Progenitor cell of endocrine pancreas (in vitro differentiated cells): ENCODE measurements around the gene PAX2. TPM values are rescaled to one million over a fixed set of nuclear protein-coding genes. Genes with fewer than 3 reads are reported as not detected.

ENCODE experiments used
- DNase-seq: peaks from one replicate; pipeline ENCODE4 v3.0.0; 2021; ENCODE audit warnings: low spot score; ENCODE audit not compliant: unreplicated experiment
- H3K27ac Mint-ChIP-seq: 2 replicates; pipeline ENCODE4 v1.8.0; 2021; ENCODE audit warnings: mild to moderate bottlenecking, moderate library complexity, mixed read lengths
- H3K27me3 Mint-ChIP-seq: 2 replicates; pipeline ENCODE4 v1.8.0; 2021; ENCODE audit warnings: mixed read lengths
- H3K36me3 Mint-ChIP-seq: 2 replicates; pipeline ENCODE4 v1.8.0; 2022; ENCODE audit warnings: mixed read lengths; ENCODE audit not compliant: insufficient read depth
- H3K4me1 Mint-ChIP-seq: 2 replicates; pipeline ENCODE4 v1.8.0; 2021; ENCODE audit warnings: low read depth, mixed read lengths
- H3K4me3 Mint-ChIP-seq: 2 replicates; pipeline ENCODE4 v1.8.0; 2021; ENCODE audit warnings: low read depth, mild to moderate bottlenecking, moderate library complexity, mixed read lengths
- H3K9me3 Mint-ChIP-seq: 2 replicates; pipeline ENCODE4 v1.8.0; 2021; ENCODE audit warnings: low read depth, mixed read lengths
- total RNA-seq: library from RNA; stranded (reverse); gene quantifications from 2 replicates; pipeline ENCODE4 v1.2.1, GENCODE V29; 2021
- TF ChIP-seq, protein P1 (sequence below): fragments of 200-600 bp; sonication (generic); IDR thresholded peaks from one replicate; pipeline ENCODE4 v1.5.0; 2021; ENCODE audit warnings: antibody characterized with exemption, mild to moderate bottlenecking; ENCODE audit not compliant: unreplicated experiment

The PAX2 gene
- total RNA-seq, 1 donor from 2014 or later, result not detected

DNA sequence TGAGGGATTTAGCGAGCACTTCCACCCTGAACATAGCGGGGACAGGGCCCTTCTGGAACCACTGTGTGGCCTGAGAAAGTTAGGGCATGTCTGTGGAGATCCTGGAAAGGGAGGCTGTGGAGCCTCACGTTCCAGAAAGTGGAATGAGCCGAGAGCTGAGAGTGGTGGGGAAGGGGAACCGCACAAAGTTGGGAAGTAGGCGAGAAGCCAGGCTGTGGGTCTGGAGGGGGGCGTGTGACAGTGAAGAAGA is 10.4 kb upstream of the PAX2 start:
- peaks cover 32% of the 10 kb centered on the region for H3K4me1 Mint-ChIP-seq
- no peak overlapping the region for H3K4me3 Mint-ChIP-seq
- TF ChIP-seq, protein P1, sequence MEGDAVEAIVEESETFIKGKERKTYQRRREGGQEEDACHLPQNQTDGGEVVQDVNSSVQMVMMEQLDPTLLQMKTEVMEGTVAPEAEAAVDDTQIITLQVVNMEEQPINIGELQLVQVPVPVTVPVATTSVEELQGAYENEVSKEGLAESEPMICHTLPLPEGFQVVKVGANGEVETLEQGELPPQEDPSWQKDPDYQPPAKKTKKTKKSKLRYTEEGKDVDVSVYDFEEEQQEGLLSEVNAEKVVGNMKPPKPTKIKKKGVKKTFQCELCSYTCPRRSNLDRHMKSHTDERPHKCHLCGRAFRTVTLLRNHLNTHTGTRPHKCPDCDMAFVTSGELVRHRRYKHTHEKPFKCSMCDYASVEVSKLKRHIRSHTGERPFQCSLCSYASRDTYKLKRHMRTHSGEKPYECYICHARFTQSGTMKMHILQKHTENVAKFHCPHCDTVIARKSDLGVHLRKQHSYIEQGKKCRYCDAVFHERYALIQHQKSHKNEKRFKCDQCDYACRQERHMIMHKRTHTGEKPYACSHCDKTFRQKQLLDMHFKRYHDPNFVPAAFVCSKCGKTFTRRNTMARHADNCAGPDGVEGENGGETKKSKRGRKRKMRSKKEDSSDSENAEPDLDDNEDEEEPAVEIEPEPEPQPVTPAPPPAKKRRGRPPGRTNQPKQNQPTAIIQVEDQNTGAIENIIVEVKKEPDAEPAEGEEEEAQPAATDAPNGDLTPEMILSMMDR, result no peak
- no peak for DNase-seq
- peaks cover 97% of the 10 kb centered on the region for H3K27me3 Mint-ChIP-seq
- no peak overlapping the region for H3K27ac Mint-ChIP-seq
- no peaks in the 10 kb centered on the region for H3K36me3 Mint-ChIP-seq
- no peaks in the 10 kb centered on the region for H3K9me3 Mint-ChIP-seq

DNA sequence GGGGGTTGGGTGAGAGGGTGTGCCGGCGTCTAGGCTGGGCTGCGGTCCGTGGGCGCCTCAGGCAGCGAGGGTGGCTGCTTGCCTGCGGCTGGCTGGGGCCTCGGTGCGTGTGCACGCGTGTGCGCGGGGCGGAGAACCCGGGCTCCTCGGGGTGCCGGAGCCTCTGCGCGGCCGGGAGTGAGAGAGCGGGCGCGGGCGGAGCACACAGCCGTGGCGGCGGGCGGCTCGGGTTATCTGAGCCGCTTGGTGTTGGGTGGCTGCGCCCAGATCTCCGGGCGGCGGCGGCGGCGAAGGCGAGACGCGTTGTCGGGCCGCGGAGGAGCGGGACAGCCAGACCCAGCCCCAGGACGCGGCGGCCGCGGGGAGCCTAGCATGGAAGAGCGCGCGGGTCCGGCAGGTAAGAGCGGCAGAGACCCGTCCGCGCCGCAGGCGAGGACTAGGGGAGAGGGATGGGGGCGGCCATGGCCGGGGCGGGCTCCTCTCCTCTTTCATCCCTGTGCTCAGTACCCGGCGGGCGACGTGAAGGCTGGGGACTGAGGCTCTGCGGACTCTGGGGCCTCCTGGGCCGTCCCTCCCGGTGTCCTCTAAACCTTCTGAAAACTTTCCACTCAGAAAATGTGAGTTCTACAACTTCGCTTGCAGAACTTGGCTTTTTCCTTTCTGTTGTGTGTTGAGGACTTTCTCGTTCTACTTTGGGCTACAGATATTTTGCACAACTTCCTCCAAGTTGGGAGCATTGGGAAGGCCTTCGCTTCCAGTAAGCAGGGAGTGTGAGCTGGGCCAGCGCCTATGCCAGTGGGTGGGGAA is 9.8 kb upstream of the PAX2 start:
- Mint-ChIP-seq H3K27me3 (peaks cover 97% of the 10 kb centered on the region), H3K4me1 (peaks cover 30% of the 10 kb centered on the region), H3K4me3 (no peak overlapping the region), H3K36me3 (no peaks in the 10 kb centered on the region), H3K27ac (no peak overlapping the region), H3K9me3 (no peaks in the 10 kb centered on the region)
- TF ChIP-seq, protein P1, result no peak
- DNase-seq, result no peak

DNA sequence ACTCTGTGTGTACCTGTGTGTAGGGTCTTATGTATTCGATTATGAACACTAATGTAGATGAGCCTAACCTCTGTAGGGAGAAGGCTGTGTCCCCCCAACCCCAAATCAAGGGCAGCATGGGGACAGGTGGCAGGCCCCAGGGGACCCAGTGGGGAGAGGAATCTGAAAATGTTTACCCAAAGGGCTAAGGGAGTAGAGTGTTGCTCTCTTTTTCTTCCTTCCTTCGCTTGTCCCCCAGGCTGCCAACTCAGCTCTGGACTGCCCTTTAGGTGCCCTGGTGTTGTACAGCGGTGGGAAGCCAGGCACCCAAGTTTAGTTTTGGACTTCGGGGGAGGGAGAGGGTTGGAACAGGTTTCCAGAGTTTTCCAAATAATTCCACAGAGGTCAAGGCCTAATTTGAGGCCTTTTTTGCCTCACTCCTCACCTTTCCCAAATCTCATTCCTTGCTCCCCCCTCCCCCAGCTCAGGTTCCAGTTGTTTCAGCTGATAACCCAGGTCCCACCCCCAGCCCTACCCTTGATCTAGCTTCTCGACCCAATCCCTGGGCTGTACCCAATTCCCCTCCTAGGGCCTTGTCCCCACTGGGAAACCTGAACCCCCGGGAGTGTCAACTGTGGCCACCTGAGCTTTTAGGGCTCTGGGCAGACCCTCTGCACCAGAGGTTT is 9.1 kb upstream of the PAX2 start:
- Mint-ChIP-seq H3K9me3 (no peaks in the 10 kb centered on the region), H3K4me3 (no peak overlapping the region), H3K4me1 (peaks cover 27% of the 10 kb centered on the region), H3K27me3 (peaks cover 97% of the 10 kb centered on the region), H3K36me3 (no peaks in the 10 kb centered on the region), H3K27ac (no peak overlapping the region)
- TF ChIP-seq, protein P1, result no peak
- no peak for DNase-seq

DNA sequence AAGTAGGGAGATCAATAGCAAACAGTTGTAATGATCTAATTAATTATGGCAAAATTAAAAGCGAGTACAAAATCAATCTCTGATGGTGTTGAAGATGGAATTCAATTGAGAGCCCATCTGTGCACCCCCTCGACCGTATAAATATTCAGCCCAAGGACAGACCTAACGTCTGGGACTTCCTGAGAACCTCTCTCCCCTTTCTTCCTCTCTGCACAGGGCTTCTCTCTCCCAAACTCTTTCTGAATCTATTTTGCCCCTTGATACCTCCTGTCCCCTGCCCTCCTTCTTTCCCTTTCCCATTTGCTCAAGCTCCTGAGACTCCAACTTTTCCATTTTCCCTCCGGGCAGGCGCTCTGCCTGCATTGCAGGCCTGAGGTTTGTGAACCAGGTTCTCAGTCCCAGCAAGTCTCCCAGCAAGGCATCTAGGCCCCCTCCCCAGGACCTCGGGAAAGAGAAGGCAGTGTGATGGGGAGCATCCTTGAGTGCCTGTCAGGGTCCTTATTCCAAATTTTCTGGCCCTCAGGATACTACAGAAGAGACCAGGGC is 8.5 kb upstream of the PAX2 start:
- Mint-ChIP-seq H3K4me3 (no peak overlapping the region), H3K4me1 (peaks cover 22% of the 10 kb centered on the region), H3K27me3 (peaks cover 97% of the 10 kb centered on the region), H3K36me3 (no peaks in the 10 kb centered on the region), H3K27ac (no peak overlapping the region), H3K9me3 (no peaks in the 10 kb centered on the region)
- no peak for DNase-seq
- TF ChIP-seq, protein P1, result no peak

DNA sequence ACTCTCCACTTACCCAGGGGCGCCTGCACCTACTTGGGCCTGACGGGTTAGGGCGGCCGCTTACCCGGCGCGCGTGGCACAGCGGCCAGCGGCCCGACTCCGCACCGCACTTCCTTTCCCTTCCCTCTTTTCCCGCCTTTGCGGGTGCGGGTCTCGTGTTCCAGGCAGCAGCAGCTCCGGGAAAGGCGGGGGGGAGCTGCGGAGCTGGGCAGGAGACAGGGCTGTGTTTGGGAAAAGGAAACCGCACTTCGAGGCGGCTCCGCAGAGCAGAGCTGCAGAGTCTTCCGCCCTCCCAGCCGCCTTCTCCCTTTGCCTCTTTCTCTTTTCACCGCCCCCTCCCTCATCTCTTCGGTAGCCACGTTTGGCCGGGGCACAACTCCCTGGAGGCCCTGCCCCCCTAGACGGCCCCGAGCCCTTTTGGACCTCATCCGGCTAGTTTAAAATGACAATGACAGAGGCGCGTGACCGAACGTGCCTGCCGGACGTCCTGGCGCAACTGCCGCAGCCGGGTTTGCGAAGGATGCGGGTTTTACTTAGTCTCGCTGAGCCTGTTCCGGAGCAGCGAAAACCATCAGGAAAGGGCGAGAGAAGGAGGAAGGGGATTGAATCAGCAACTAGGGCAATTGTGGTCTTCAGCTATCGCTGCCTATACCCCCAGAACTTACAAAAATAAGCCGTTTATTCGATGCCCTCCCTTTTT is 7.9 kb upstream of the PAX2 start:
- Mint-ChIP-seq H3K27me3 (peaks cover 97% of the 10 kb centered on the region), H3K36me3 (no peaks in the 10 kb centered on the region), H3K27ac (no peak overlapping the region), H3K9me3 (no peaks in the 10 kb centered on the region), H3K4me1 (peaks cover 19% of the 10 kb centered on the region), H3K4me3 (no peak overlapping the region)
- DNase-seq, result no peak
- TF ChIP-seq, protein P1, result no peak
